Measurements from ENCODE around the gene CUL3. TPM values are rescaled to one million over a fixed set of nuclear protein-coding genes. Genes with fewer than 3 reads are reported as not detected.

Gene CUL3
- total RNA-seq, 1 experiment from 2014 or later, result 114 TPM

GRCh38 chr2:224428787-224429440 is 156.2 kb downstream of the CUL3 start:
- WGBS (ENCODE audit: extremely low coverage, insufficient read length, low lambda C conversion rate), result no CpG with 5 or more reads among the region's 3 CpGs
- H3K36me3 Mint-ChIP-seq (ENCODE audit: insufficient read depth in 1 of 3, low read depth in 3 of 3), result peaks cover 34 to 55% (median 44%) of the 10 kb centered on the region in 3 experiments

More at GRCh38 chr2:224428787-224429440, 156.2 kb downstream of the CUL3 start:
- DNase-seq, result no peak
- Histone ChIP-seq H2BK20ac (ENCODE audit: low read depth, low read length, poor library complexity, severe bottlenecking) (no peak overlapping the region), H3K23ac (ENCODE audit: insufficient read length, low read depth, low read length) (no peak overlapping the region), H3K4me1 (ENCODE audit: insufficient read depth, low read length) (no peaks in the 10 kb centered on the region), H4K8ac (replicated peaks; ENCODE audit: insufficient read length, low read depth, low read length) (no peak overlapping the region), H2BK120ac (ENCODE audit: low read depth, low read length, poor library complexity, severe bottlenecking) (no peak overlapping the region), H3K18ac (ENCODE audit: insufficient read length, low read depth, low read length) (no peak overlapping the region), H4K5ac (ENCODE audit: insufficient read length, low read depth, low read length) (no peak overlapping the region), H3K4me2 (ENCODE audit: insufficient read depth, insufficient read length, low read length) (no peak overlapping the region), H2BK12ac (ENCODE audit: insufficient read length, low read depth, low read length) (no peak overlapping the region), H3K14ac (ENCODE audit: insufficient read depth, low read length) (no peak overlapping the region), H3K27me3 (ENCODE audit: insufficient read depth, low read length) (no peaks in the 10 kb centered on the region), H3K27ac (ENCODE audit: insufficient read length, low read depth, low read length) (no peak overlapping the region), H2AK5ac (ENCODE audit: insufficient read length, low read length) (no peak overlapping the region), H2BK5ac (ENCODE audit: insufficient read length, low read length) (no peak overlapping the region), H3T11ph (ENCODE audit: low read length) (no peak overlapping the region), H3K4ac (ENCODE audit: low read depth, low read length) (no peak overlapping the region), H3K9me3 (ENCODE audit: control insufficient read depth, low read depth, low read length) (peaks cover 18% of the 10 kb centered on the region), H3K23me2 (ENCODE audit: insufficient read length, low read depth, low read length, poor library complexity, severe bottlenecking) (no peaks in the 10 kb centered on the region), H3K56ac (ENCODE audit: insufficient read length, low read depth, low read length) (no peak overlapping the region), H3K79me1 (ENCODE audit: insufficient read depth, low read depth, low read length, poor library complexity, severe bottlenecking) (no peaks in the 10 kb centered on the region), H4K20me1 (ENCODE audit: control insufficient read depth, insufficient read depth, insufficient read length) (no peaks in the 10 kb centered on the region), H4K91ac (ENCODE audit: insufficient read length, low read depth, low read length) (no peak overlapping the region), H2AFZ (ENCODE audit: low read length) (no peak overlapping the region), H2BK15ac (ENCODE audit: low read depth, low read length) (no peak overlapping the region), H3K79me2 (ENCODE audit: insufficient read depth, low read length) (no peaks in the 10 kb centered on the region), H3K9ac (ENCODE audit: extremely low read depth, insufficient read length, low read length) (no peak overlapping the region)
- Mint-ChIP-seq H3K9me3 (peaks cover 42 to 50% of the 10 kb centered on the region in 2 experiments), H3K27me3 (ENCODE audit: low read depth) (peaks cover 1% of the 10 kb centered on the region; the same call in 1 of the 2 replicates), H3K4me3 (no peak overlapping the region), H3K27ac (peak overlapping the region in 2 of 3 experiments; percentile 11 to 73; a peak in 4 of 7 replicates), H3K4me1 (peaks cover 16 to 21% of the 10 kb centered on the region in 2 experiments)
- no peak for TF ChIP-seq CTCF (conservative IDR thresholded peaks at IDR 0.05)

Measured in H9 (cell line).